Colon (tissue), 2 donors: ENCODE results near the gene MRGPRG.

Experiments used
- FAIRE-seq: peaks from 2 replicates; lab custom pipeline; 2012; peaks lifted over from hg19 to GRCh38; lab: Jason Lieb, UNC
- donor health status: control.
- donor health status: control.

MRGPRG gene

DNA sequence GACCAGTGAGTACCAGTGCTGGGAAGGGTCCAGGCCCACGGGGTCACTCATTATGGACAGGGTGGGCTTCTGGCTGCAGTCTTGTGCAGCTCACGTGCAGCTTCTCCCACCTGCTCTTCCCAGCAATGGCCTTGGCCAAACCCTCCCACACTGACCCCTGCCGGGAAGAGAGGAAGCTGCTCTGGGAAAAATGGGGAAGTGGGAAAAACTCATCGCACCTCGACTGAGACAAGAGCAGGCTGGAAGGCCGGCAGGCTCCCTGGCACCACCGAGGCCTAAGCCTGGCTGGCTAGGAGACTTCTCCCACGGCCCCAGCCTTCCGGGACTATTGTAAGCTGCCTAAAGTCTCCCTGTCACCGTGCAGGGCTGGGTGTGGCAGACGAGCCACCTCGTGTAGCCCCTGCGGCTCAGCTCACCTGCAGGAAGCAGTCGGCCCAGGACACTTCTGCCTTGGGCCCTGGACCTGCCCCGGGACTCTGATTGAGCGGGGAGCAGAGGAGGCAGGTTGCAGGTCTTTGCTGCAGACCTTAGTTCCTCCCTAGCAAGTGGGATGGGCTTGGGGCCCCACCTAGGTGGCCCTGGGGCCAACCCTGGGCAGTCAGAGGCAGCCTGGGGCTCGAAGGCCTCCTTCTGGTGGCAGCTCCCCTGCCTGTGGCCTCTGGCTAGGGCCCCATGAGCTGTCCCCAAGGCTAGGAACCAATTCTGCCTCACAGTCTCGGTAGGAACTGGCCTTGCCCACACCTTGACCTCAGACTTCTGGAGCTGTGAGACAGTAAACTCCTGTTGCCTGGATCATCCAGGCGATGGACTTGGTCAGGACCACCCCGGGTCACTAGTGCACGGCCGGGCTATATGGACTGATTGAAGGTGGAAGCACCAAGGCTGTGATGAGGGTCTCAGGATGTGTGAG is 23.1 kb downstream of the MRGPRG start:
- FAIRE-seq, result no peak

DNA sequence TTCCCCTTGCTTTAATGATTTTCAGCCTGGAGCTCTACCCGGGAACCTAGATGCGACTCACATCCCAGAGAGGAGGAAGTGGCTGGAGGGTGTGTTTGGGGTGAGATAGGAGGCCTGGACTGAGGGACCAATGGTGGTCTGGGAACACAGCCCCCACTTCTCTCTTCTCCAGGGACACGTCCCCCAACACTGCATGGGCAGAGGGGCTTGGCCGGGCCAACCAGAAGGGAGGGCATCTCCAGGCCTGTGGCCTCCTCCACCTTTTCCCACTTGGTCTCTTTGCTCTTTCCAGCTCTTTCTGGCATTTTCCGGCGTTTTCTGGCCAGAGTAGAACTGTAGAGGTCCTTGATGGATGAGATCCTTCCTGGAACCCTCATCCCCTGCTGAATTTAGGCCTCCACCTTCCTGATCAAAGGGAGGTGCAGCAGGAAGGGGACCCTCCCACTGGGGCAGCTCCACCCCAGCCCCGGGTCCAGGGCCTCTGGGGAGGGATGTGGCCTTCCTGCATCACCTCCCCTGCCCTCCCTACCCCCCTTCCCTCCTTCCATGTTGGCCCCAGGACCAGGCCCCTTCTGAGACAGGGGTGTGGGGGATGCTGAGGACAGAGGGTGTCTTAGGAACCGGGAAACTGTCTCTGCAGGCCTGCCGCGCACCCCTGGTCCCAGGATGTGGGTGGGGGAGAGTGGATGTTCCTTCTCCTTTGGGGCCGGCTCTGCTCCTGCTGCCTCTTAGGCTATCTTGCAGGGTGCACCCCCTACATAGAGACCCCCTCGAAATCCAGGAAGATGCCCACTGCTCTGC is 24.4 kb downstream of the MRGPRG start:
- FAIRE-seq, result no peak

DNA sequence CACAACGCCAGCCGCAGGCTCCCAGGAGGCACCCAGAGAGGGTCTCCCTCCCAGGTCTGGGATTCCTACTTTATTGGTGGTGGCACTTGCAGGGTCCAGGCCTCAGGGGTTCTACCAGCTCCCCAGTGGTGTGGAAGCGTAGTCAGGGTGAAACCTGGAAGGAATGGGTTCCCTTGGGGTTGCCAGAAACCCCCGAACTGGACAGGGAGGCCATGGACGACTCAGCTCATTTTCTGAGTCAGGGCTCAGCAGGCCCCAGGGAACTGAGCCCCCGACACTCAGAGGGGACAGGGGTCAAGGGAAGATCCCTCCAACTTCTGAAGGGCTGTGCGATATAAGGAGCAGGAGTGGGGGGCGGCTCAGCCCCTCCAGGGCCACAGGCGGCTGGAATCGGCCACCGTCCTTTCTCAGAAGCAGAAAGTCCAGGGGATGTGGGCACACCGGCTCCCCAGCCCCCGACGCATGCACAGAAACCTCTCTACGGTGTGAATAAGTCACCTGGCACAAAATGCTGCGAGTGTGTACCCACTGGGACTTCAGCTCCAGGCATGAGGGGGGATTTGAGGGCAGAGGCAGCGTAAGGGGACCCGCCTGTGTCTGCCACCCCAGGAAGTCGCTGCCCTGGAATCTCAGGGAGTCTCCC is 25.1 kb downstream of the MRGPRG start:
- no peak for FAIRE-seq

DNA sequence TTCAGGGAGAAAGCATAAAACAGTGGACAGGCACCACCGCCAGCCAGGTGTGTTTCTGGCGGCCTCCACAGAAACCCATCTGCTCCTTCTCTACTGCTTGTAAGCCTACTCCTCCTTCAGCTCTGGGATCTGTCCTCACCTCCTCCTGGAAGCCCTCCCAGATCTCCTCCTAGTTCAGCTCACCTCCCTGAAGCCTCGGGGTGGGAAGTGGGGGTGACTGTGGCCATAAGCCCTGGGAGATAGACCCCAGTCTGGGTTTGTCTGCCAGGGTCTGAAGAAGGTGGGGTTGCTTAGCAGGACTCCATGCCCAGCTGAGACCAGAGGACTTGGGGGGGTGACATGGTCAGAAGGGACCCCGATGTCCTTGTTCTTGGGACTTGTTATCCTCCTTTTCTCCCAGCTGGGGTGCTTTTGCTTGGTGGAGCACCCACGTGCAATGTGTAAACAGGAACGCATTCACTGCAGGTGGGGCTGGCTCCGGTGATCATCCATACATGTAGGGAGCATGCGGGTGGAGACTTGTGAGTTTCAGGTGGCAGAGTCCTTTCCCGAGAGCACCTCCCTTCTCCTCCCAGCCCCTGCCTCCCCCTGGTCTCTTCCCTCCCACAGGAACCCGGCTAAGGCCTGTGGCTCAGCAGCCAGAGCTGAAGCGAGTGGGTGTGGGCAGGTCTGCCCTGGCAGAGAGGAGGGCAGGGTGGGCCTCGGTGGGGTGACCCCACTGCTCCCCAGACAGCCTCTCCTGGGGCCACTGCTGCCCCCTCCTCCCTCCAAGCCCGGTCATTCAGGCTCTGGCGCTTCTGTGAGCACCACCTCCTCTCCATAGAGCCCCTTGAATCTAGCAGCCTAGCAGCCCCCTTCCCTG is 25.9 kb downstream of the MRGPRG start:
- FAIRE-seq, result no peak

DNA sequence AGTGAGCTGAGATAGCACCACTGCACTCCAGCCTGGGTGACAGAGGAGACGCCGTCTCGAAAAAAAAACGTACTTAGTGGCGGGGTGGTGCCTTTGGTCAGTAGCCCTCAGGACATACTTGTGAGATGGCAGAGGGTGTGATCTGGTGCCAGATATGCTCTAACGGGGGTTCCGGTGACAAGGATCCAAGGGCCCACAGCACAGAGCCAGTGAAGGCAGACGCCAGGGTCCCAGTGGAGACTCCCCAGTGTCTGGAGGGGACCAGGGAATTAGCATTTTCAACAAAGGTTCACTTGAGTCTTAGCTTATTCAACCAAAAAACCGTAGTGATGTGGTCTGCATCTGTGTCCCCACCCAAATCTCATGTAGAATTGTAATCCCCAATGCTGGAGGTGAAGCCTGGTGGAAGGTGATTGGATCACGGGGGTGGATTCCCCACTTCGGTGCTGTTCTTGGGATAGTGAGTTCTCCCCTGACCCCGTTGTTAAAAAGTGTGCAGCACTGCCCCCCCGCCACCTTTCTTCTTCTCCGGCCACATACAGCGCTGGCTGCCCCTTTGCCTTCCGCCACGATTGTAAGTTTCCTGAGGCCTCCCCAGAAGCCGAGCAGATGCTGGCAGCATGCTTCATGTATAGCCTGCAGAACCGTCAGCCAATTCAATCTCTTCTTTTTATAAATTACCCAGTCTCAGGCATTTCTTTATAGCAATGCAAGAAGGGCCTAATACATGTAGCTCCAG is 26.9 kb downstream of the MRGPRG start:
- FAIRE-seq, result no peak

DNA sequence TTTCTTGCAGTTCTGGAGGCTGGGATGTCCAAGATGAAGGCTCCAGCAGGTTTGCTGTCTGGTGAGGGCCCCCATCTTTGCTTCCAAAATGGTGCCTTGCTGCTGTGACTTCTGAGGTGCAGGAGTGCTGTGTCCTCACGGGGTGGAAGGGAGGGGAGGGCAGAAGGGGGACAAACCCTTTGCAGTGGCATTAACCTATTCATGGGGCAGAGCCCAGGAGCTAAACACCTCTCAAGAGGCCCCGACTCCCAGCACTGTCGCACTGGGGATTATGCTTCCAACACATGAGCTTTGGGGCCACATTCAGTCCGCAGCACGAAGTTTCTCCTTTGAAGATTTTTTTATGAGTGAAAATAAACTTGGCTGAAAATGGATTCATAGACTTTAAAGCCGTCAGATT is 28.0 kb downstream of the MRGPRG start:
- no peak for FAIRE-seq

DNA sequence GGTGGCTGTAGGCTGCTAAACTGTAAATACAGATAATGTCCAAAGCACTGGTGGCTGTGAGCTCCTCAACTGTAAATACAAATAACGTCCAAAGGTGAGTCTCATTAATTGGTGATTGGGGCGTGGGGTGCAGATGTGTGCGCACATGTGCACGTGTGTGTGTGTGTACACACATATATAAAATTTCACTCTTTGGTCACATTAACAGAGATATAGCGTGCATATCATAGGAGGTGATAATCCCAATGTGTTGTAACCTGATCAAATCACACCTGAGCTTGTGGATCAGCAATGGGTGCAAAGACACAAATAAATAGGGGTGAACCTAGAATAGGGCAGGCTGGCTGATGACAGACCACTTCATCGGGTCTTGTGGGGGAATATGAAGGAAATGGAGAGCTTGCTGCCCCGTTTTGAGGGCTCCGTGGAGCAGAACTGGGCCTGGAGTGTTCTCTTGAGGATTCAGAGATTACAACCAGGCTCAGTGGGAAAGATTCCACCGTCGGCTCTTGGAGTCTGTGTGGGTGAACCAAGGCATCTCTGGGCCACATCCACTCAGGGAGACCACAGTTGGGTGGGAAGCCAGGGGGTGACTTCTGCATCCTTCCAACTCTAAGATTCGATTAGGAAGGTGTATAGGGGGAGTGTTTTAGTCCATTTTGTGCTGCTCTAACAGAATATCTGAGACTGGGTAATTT is 28.6 kb downstream of the MRGPRG start:
- FAIRE-seq, result no peak

DNA sequence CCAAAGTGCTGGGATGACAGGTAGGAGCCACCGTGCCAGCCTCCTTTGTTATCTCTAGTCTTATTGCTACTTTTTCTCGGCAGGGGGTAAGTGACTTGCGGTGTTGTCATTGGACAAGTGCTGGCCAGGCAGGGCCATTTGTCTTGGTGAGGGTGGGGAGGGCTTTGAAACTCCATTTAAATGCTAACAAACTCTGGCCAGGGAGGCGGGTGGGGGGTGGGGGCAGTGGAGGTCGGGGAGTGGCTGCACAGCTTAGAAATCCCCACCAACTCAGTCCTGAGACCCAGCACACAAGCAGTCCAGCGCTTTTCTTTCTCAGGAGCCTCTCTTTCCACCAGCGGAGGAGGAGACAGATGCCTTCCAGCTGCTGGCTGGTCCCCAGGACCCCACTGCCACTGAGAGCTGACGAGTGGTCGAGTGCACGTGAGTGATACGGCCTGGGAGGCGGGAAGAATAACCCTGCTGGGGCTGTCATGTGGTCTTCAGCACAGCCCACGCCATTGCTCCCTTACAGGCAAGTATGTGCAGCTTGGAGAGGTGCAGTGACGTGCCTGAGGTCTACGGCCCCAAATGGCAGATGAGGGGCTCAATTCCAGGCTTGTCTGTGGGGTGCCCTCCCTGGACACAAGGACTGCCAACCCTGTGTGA is 29.3 kb downstream of the MRGPRG start:
- FAIRE-seq, result no peak

DNA sequence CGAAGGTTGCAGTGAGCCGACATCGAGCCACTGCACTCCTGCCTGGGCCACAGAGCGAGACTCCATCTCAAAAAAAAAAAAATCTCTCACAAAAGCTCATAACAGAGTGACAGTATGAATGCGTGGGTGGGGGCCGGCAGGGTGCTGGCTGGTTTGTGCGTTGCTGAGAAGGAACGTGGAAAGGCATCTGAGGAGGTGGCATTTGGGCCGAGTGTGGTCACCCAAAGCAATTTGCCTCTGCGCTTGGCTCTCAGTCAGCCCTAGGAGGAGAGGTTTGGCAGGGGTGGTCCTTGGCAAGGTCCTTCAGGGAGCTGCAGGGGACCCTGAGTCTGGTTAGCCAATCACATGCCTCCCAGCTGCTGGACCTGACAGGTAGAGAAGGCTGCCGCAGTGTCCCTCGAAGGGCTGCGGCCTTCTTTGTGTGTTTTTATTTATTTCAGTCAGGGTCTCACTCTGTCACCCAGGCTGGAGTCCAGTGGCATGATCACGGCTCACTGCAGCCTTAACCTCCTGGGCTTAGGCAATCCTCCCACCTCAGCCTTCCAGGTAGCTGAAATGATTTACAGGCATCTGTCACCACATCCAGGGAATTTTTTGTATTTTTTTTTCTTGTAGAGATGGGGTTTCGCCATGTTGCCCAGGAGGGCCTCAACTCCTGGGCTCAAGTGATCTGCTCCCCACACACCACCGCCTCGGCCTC is 30.0 kb downstream of the MRGPRG start:
- FAIRE-seq, result no peak

DNA sequence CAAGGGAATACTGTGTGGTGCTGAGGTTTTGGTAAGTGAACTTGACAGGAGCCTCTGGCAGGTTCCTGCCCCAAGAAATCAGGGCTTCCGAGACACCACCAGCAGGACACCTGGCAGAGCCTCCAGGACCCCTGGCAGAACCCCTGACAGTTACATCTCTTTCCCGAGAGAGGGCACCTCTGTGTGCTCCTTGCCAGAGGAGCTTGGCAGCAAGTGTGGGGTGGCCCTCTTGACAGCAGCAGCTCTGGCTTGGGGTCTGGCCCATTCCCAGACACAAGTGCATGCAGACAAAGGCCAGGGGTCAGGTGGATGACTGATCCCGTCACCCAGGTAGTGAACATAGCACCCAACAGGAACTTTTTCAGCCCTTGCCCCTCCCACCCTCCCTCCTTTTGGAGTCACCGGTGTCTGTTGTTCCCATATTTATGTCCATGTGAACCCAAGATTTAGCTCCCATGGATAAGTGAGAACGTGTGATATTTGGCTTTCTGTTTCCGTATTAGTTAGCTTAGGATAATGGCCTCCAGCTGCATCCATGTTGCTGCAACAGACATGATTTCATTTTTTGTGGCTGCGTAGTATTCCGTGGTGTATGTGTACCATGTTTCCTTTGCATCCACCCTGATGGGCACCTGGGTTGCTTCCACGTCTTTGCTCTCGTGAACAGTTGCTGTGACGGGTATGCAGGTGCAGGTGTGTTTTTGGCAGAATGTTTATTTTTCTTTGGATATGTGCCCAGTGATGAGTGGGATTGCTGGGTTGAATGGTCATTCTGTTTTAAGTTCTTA is 32.3 kb downstream of the MRGPRG start:
- no peak for FAIRE-seq

DNA sequence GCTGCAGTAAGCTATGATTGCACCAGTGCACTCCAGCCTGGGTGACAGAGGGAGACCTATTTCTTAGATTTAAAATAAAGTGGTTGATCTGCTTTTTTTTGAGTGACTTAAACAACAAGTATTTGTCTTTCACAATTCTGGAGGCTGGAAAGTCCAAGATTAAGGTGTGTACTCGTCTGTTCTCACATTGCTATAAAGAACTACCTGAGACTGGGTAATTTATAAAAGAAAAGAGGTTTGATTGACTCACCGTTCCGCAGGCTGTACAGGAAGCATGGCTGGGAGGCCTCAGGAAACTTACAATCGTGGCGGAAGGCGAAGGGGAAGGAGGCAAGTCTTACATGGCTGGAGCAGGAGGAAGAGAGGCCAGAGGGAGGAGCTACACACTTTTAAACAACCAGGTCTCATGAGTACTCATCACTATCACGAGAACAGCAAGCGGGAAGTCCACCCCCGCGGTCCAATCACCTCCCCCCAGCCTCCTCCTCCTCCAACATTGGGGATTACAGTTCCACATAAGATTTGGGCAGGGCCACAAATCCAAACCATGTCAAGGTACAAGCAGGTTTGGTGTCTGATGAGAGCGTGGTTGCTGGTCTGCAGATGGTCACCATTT is 33.8 kb downstream of the MRGPRG start:
- no peak for FAIRE-seq

DNA sequence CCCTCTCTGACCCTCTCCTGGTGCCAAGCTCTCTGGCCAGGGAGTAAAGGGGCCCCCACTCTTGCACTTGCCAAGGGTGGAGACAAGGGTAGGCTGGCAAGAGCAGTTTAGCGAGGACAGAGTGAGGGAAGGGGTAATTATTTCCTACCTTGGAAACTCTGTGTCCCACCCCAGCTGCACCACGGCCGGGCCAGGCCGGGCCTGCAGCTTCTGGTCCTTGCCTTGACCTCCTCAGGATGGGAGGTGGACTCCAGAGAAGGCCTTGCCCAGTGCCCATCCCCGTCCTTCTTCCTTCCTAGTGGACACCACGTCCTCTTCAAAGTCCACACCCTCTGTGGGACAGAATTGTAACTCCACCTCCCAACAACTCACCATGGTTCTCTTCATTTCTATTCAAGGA is 35.1 kb downstream of the MRGPRG start:
- FAIRE-seq, result no peak

DNA sequence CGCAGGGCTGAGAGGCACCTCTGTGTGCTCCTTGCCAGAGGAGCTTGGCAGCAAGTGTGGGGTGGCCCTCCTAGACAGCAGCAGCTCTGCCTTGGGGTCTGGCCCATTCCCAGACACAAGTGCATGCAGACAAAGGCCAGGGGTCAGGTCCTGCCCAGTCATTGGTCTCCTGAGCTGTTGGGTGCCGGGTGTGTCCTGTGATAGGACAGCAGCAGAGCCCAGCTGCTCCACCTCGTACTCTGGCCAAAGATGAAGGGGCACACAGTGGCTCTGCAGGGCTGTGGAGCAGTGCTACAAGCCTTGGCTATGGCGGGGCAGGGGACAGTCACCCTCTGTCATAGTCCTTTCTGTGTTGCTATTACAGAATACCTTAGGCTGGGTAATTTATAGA is 36.2 kb downstream of the MRGPRG start:
- no peak for FAIRE-seq

DNA sequence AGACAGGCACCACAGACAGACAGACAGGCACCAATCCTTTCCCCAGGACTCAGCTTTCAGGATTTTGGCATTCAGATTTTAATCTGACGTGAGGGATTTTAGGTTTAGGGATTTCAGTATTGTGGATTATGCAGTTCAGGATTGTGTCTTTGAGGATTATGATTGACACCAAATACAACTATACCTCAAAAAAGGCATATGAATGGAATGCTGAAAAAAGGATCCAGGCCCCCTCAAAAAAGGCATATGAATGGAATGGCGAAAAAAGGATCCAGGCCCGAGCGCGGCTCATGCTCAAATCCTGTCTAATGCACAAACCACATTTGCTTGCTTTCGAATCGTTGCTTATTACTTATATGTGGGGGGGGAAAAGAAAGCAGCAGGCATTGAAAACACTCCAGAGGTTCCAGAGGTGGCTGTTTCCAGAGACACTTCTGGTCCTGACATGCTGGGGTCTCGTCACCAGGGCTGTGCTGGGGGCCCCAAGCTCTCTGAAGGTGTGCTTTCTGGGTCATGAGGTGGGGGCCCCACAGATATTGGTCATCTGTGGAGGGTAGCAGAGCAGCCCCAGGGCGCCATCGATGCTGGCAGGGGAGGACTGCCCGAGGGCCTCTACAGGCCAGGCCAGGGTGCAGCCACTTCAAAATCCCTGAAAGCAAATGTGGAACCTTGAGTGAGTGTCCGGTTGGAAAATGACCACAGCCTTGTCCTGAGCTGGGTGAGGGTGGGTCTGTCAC is 36.7 kb downstream of the MRGPRG start:
- no peak for FAIRE-seq

DNA sequence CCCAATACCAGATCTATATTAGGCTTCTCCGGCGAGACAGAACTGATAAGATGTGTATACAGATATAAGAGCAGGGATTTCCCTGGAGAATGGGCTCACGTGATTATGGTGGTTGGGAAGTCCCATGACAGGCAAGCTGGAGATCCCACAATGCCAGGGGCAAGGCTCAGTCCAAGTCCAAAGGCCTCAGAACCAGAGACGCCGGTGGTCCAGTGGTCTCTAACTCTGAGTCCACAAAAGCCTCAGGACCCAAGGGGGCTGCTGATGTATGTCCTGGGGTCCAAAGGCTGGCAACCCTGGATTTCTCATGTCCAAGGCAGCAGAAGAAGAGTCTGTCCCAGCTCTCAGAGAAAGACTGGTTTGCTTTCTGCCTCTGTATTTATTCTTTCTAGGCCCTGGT is 37.7 kb downstream of the MRGPRG start:
- FAIRE-seq, result no peak

DNA sequence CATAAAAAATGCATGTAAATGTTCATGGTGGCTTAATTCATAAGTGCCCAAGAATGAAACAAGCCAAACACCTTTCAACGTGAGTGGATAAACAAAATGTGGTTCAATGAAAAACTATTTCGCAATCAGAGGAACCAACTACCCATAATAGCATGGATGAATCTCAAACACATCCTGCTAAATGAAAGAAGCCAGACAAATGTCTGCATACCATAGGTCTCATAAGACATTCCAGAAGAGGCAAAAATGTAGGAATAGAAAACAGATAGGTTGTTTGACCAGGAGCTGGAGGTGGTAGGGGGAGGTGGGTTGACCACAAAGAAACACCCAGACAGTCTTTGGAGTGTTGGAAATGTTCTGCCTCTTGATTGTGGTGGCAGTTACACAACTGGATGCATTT is 40.3 kb downstream of the MRGPRG start:
- no peak for FAIRE-seq

DNA sequence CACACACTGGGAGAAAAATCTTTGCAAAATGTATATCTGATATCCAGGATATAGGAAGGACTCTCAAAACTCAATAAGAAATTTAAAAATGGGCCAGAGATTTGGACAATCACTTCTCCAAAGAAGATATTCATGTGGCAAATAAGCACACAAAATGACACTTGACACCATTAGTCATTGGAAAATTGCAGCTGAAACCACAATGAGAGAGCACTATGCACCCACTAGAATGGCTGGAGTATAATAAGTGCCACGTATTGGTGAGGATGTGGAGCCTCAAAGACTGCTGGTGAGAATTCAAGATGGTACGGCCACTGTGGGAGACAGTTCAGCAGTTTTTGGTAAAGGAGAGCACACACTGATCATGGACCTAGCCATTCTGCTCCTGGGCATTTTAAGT is 40.7 kb downstream of the MRGPRG start:
- no peak for FAIRE-seq
